MM.1S (cell line): ENCODE data around the gene MOB1A.
"Not testable (repeated sequence)": the region's sequence is repeated elsewhere in the genome, so short reads cannot be mapped to it uniquely, and the experiment has no call there.

Experiments used
- DNase-seq: peaks from one replicate; pipeline ENCODE4 v3.0.0-alpha.2; 2015
- H2AFZ ChIP-seq: fragments of 300-600 bp; sonication (generic); 2 replicates; pipeline ENCODE4 v1.6.0; 2016; ENCODE audit warnings: antibody characterized with exemption, low read length
- H3F3A ChIP-seq: fragments of 300-600 bp; sonication (generic); 2 replicates; pipeline ENCODE4 v1.6.1; 2016; ENCODE audit warnings: mild to moderate bottlenecking, antibody characterized with exemption, low read length, moderate library complexity, mixed read lengths; ENCODE audit not compliant: insufficient read depth
- H3K27ac ChIP-seq: fragments of 300-600 bp; sonication (generic); 2 replicates; pipeline ENCODE4 v1.5.1; 2016; ENCODE audit warnings: mild to moderate bottlenecking, low read length
- H3K27me3 ChIP-seq: fragments of 300-600 bp; sonication (generic); replicated peaks from 2 replicates; pipeline ENCODE4 v1.6.0; 2016; ENCODE audit warnings: low read length; ENCODE audit not compliant: insufficient read depth
- H3K36me3 ChIP-seq: fragments of 300-600 bp; sonication (generic); replicated peaks from 2 replicates; pipeline ENCODE4 v1.6.1; 2016; ENCODE audit warnings: mild to moderate bottlenecking, low read length, mixed read lengths; ENCODE audit not compliant: insufficient read depth
- H3K4me1 ChIP-seq: fragments of 300-600 bp; sonication (generic); 2 replicates; pipeline ENCODE4 v1.6.1; 2016; ENCODE audit warnings: low read length, mixed read lengths
- H3K4me2 ChIP-seq: fragments of 300-600 bp; sonication (generic); 2 replicates; pipeline ENCODE4 v1.6.0; 2016; ENCODE audit warnings: low read depth, low read length
- H3K4me3 ChIP-seq: fragments of 300-600 bp; sonication (generic); 2 replicates; pipeline ENCODE4 v1.5.1; 2016; ENCODE audit warnings: low read length, mixed read lengths
- H3K79me2 ChIP-seq: fragments of 300-600 bp; sonication (generic); 2 replicates; pipeline ENCODE4 v1.6.1; 2016; ENCODE audit warnings: mixed run types, low read length, mixed read lengths
- H3K9ac ChIP-seq: fragments of 300-600 bp; sonication (generic); 2 replicates; pipeline ENCODE4 v1.6.1; 2016; ENCODE audit warnings: low read length, mixed read lengths
- H3K9me2 ChIP-seq: fragments of 300-600 bp; sonication (generic); replicated peaks from 2 replicates; pipeline ENCODE4 v1.6.1; 2016; ENCODE audit warnings: mild to moderate bottlenecking, low read length, mixed read lengths; ENCODE audit not compliant: insufficient read depth
- H3K9me3 ChIP-seq: fragments of 300-600 bp; sonication (generic); replicated peaks from 2 replicates; pipeline ENCODE4 v1.6.1; 2016; ENCODE audit warnings: mild to moderate bottlenecking, low read length, mixed read lengths; ENCODE audit not compliant: insufficient read depth
- H4K20me1 ChIP-seq: fragments of 300-600 bp; sonication (generic); 2 replicates; pipeline ENCODE4 v1.6.1; 2016; ENCODE audit warnings: mild to moderate bottlenecking, low read length, moderate library complexity, mixed read lengths; ENCODE audit not compliant: insufficient read depth
- CTCF ChIP-seq: fragments of 300-600 bp; sonication (generic); IDR thresholded peaks from 2 replicates; pipeline ENCODE4 v1.5.1; 2016; ENCODE audit warnings: antibody characterized with exemption, low read length, mixed read lengths
- EZH2 ChIP-seq: fragments of 300-600 bp; sonication (generic); optimal IDR thresholded peaks from 2 replicates; pipeline ENCODE3; 2017; ENCODE audit warnings: low read depth, mild to moderate bottlenecking, antibody characterized with exemption, low read length, mixed read lengths
- EZH2phosphoT487 ChIP-seq: fragments of 300-600 bp; sonication (generic); IDR thresholded peaks from 2 replicates; pipeline ENCODE4 v1.6.1; 2018; ENCODE audit warnings: antibody characterized with exemption, low read length

MOB1A gene

GRCh38 chr2:74131901-74132300 lies 46.8 kb downstream of the MOB1A start:
- no peaks in the 10 kb centered on the region for H3K9me3 ChIP-seq
- no peak overlapping the region for H2AFZ ChIP-seq
- no peak for DNase-seq
- no peaks in the 10 kb centered on the region for H3K79me2 ChIP-seq
- no peak overlapping the region for H3K9ac ChIP-seq
- no peak overlapping the region for H3K4me3 ChIP-seq
- no peaks in the 10 kb centered on the region; the same call in 1 of the 2 replicates for H3K36me3 ChIP-seq
- H3K4me2 ChIP-seq, result no peak overlapping the region
- no peaks in the 10 kb centered on the region for H3K9me2 ChIP-seq
- H3K4me1 ChIP-seq, result no peaks in the 10 kb centered on the region
- H3F3A ChIP-seq, result no peaks in the 10 kb centered on the region
- no peaks in the 10 kb centered on the region for H4K20me1 ChIP-seq
- no peaks in the 10 kb centered on the region for H3K27me3 ChIP-seq
- no peak overlapping the region for H3K27ac ChIP-seq
- TF ChIP-seq EZH2, result no peak
- TF ChIP-seq EZH2phosphoT487, result no peak
- TF ChIP-seq CTCF, result no peak

- Histone ChIP-seq H3K27me3 (no peaks in the 10 kb centered on the region), H2AFZ (no peak overlapping the region), H3K4me2 (no peak overlapping the region), H3K36me3 (no peaks in the 10 kb centered on the region; the same call in 1 of the 2 replicates), H3K9ac (no peak overlapping the region), H3F3A (no peaks in the 10 kb centered on the region), H3K27ac (no peak overlapping the region), H3K9me2 (no peaks in the 10 kb centered on the region), H3K9me3 (no peaks in the 10 kb centered on the region), H3K4me1 (no peaks in the 10 kb centered on the region), H4K20me1 (no peaks in the 10 kb centered on the region), H3K79me2 (no peaks in the 10 kb centered on the region), H3K4me3 (no peak overlapping the region)
- DNase-seq, result no peak
- TF ChIP-seq EZH2phosphoT487 (no peak), CTCF (no peak), EZH2 (no peak)
Measured at GRCh38 chr2:74130211-74130995, 48.3 kb downstream of the MOB1A start.

- Histone ChIP-seq H3K36me3 (no peaks in the 10 kb centered on the region), H2AFZ (no peak overlapping the region), H4K20me1 (no peaks in the 10 kb centered on the region), H3K4me2 (no peak overlapping the region), H3K9me3 (no peaks in the 10 kb centered on the region), H3K27ac (no peak overlapping the region), H3K9me2 (no peaks in the 10 kb centered on the region), H3F3A (no peaks in the 10 kb centered on the region), H3K4me1 (no peaks in the 10 kb centered on the region), H3K79me2 (no peaks in the 10 kb centered on the region), H3K4me3 (no peak overlapping the region), H3K9ac (no peak overlapping the region), H3K27me3 (no peaks in the 10 kb centered on the region)
- TF ChIP-seq CTCF, result no peak
- no peak for TF ChIP-seq EZH2
- no peak for DNase-seq
Measured at GRCh38 chr2:74128206-74128605, 50.5 kb downstream of the MOB1A start.

GRCh38 chr2:74123955-74124354 lies 54.7 kb downstream of the MOB1A start:
- H3K4me2 ChIP-seq, H2AFZ ChIP-seq, H3K36me3 ChIP-seq, H3K27ac ChIP-seq, H3K27me3 ChIP-seq, H3K9me2 ChIP-seq, H3K9me3 ChIP-seq, H3K9ac ChIP-seq, H3K4me1 ChIP-seq, DNase-seq, H3K4me3 ChIP-seq, H3F3A ChIP-seq, H3K79me2 ChIP-seq, H4K20me1 ChIP-seq: not testable (repeated sequence)

GRCh38 chr2:74121846-74122245 lies 56.8 kb downstream of the MOB1A start:
- H3K27ac ChIP-seq, H3K4me2 ChIP-seq, H3K9me3 ChIP-seq, H3K27me3 ChIP-seq, H3K4me1 ChIP-seq, H3K36me3 ChIP-seq, DNase-seq, H3F3A ChIP-seq, H3K9me2 ChIP-seq, H3K79me2 ChIP-seq, H3K9ac ChIP-seq, H3K4me3 ChIP-seq, H2AFZ ChIP-seq, H4K20me1 ChIP-seq: not testable (repeated sequence)
